Gastroesophageal sphincter (tissue), 3 donors: Measurements from ENCODE around the gene GALNT5.

Experiments used
- EP300 ChIP-seq: sonication (generic); formaldehyde crosslinking; IDR thresholded peaks from one replicate; pipeline ENCODE4 v1.6.1; 2017; ENCODE audit warnings: antibody characterized with exemption, mild to moderate bottlenecking
- TF ChIP-seq, protein P1 (sequence below), 4 experiments: fragments of 200-600 bp in 2 of 4; fragments of 450-650 bp in 2 of 4; sonication (generic) in 1 of 4; IDR thresholded peaks; one replicate each; pipeline ENCODE4 v1.5.1; 2017 to 2019; ENCODE audit warnings: antibody characterized with exemption in 4 of 4, mild to moderate bottlenecking in 2 of 4, moderate library complexity in 2 of 4

DNA sequence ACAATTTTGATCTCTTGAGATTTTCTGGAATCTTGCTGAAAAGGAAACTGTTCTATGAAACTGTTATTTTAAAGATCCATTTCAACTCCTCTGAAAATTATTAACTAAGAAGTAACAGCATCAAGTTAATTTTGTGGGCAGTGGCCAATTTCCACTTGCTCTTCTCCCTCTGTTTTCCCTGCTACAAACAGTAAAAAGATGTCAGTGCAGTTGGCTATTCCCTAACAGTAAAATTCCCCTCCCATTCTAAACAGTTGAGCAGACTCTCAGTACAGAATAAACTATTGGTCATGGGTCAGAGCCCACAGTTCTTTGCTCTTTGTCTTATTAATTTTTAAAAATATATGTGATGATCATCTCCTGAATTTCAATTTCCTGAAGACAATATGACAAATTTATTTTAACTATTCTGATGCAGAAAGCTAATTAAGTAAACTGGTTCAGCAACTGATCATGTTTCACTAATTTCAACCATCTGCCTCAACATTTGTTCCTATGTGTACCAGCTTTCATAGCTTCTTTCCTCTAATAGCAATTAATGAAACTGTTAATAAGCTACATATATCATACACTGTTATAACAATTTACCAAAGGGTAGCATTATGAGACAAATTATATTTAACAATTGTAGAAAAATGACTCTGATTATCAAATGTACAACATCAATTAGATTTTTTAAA, 41.1 kb upstream of the GALNT5 start:
- TF ChIP-seq EP300, result no peak
- TF ChIP-seq, protein P1, sequence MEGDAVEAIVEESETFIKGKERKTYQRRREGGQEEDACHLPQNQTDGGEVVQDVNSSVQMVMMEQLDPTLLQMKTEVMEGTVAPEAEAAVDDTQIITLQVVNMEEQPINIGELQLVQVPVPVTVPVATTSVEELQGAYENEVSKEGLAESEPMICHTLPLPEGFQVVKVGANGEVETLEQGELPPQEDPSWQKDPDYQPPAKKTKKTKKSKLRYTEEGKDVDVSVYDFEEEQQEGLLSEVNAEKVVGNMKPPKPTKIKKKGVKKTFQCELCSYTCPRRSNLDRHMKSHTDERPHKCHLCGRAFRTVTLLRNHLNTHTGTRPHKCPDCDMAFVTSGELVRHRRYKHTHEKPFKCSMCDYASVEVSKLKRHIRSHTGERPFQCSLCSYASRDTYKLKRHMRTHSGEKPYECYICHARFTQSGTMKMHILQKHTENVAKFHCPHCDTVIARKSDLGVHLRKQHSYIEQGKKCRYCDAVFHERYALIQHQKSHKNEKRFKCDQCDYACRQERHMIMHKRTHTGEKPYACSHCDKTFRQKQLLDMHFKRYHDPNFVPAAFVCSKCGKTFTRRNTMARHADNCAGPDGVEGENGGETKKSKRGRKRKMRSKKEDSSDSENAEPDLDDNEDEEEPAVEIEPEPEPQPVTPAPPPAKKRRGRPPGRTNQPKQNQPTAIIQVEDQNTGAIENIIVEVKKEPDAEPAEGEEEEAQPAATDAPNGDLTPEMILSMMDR (IDR thresholded peaks at IDR 0.05), result no peak
